C4-2B (cell line): ENCODE results near the gene EMP1.

Source experiments
- ZFX ChIP-seq: fragments of 450-650 bp; IDR thresholded peaks from 2 replicates; pipeline ENCODE4 v1.6.1; 2017
- TF ChIP-seq, protein P1 (sequence below): fragments of 450-650 bp; conservative IDR thresholded peaks from 2 replicates; pipeline ENCODE4 v1.5.1; 2017; ENCODE audit warnings: mild to moderate bottlenecking

GRCh38 chr12:13170892-13171490 lies 25.5 kb upstream of the EMP1 start:
- TF ChIP-seq, protein P1, sequence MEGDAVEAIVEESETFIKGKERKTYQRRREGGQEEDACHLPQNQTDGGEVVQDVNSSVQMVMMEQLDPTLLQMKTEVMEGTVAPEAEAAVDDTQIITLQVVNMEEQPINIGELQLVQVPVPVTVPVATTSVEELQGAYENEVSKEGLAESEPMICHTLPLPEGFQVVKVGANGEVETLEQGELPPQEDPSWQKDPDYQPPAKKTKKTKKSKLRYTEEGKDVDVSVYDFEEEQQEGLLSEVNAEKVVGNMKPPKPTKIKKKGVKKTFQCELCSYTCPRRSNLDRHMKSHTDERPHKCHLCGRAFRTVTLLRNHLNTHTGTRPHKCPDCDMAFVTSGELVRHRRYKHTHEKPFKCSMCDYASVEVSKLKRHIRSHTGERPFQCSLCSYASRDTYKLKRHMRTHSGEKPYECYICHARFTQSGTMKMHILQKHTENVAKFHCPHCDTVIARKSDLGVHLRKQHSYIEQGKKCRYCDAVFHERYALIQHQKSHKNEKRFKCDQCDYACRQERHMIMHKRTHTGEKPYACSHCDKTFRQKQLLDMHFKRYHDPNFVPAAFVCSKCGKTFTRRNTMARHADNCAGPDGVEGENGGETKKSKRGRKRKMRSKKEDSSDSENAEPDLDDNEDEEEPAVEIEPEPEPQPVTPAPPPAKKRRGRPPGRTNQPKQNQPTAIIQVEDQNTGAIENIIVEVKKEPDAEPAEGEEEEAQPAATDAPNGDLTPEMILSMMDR = no peak
- TF ChIP-seq ZFX = no peak
